WTC11 (cell line): ENCODE measurements around the gene MEX3D. TPM values are rescaled to one million over a fixed set of nuclear protein-coding genes. Genes with fewer than 3 reads are reported as not detected.

Experiments used
- ATAC-seq: fragments of 200-7000 bp; cut with Tn5 transposase; 2 replicates; pipeline ENCODE4 v1.10.0; 2021; ENCODE audit warnings: mild to moderate bottlenecking, moderate library complexity
- CTCF ChIA-PET: fragments of 300-600 bp; sonication (Branson Sonifier 250); formaldehyde crosslinking; loops from one replicate; lab custom pipeline; 2021; ENCODE audit warnings: antibody characterized with exemption; lab: Charles Lee
- POLR2A ChIA-PET: fragments of 350-600 bp; sonication (Branson Sonifier 250); formaldehyde crosslinking; loops from one replicate; lab custom pipeline; 2021; ENCODE audit warnings: antibody characterized with exemption; lab: Charles Lee
- DNase-seq: peaks from one replicate; pipeline ENCODE4 v3.0.0; 2021; ENCODE audit warnings: low spot score
- H3K27ac Mint-ChIP-seq: 2 replicates; pipeline ENCODE4 v1.8.0; 2021; ENCODE audit warnings: mixed read lengths
- H3K27me3 Mint-ChIP-seq: 2 replicates; pipeline ENCODE4 v1.8.0; 2021; ENCODE audit warnings: low read depth, mild to moderate bottlenecking, moderate library complexity, mixed read lengths
- H3K36me3 Mint-ChIP-seq: 2 replicates; pipeline ENCODE4 v1.8.0; 2021; ENCODE audit warnings: mixed read lengths
- H3K4me1 Mint-ChIP-seq: 2 replicates; pipeline ENCODE4 v1.8.0; 2022; ENCODE audit warnings: mixed read lengths
- H3K4me3 Mint-ChIP-seq: 2 replicates; pipeline ENCODE4 v1.8.0; 2021; ENCODE audit warnings: mild to moderate bottlenecking, moderate library complexity, mixed read lengths
- H3K9me3 Mint-ChIP-seq: 2 replicates; pipeline ENCODE4 v1.8.0; 2021; ENCODE audit warnings: mixed read lengths
- ARID4B ChIP-seq: sonication (generic); formaldehyde crosslinking; IDR thresholded peaks from 2 replicates; pipeline ENCODE4 v1.8.0; 2023; ENCODE audit warnings: missing genetic modification reagents, mild to moderate bottlenecking, borderline replicate concordance
- ATF2 ChIP-seq: sonication (generic); formaldehyde crosslinking; IDR thresholded peaks from 2 replicates; pipeline ENCODE4 v1.8.1; 2022; ENCODE audit warnings: low read depth, missing genetic modification reagents, borderline replicate concordance
- CREB1 ChIP-seq: sonication (generic); formaldehyde crosslinking; IDR thresholded peaks from 2 replicates; pipeline ENCODE4 v1.8.0; 2023; ENCODE audit warnings: mild to moderate bottlenecking, missing genetic modification reagents
- E2F1 ChIP-seq: sonication (generic); formaldehyde crosslinking; IDR thresholded peaks from 2 replicates; pipeline ENCODE4 v1.8.0; 2022; ENCODE audit warnings: mild to moderate bottlenecking, missing genetic modification reagents
- E2F5 ChIP-seq: sonication (generic); formaldehyde crosslinking; IDR thresholded peaks from 2 replicates; pipeline ENCODE4 v1.8.1; 2022; ENCODE audit warnings: mild to moderate bottlenecking, moderate library complexity, missing genetic modification reagents
- ELF4 ChIP-seq: sonication (generic); formaldehyde crosslinking; IDR thresholded peaks from 2 replicates; pipeline ENCODE4 v1.8.1; 2022; ENCODE audit warnings: low read depth, mild to moderate bottlenecking, moderate library complexity, missing genetic modification reagents
- ERG ChIP-seq: fragments of 250-450 bp; sonication (Bioruptor Pico); IDR thresholded peaks from 2 replicates; pipeline ENCODE4 v1.8.0; 2021; ENCODE audit warnings: mild to moderate bottlenecking
- GABPB1 ChIP-seq: sonication (generic); formaldehyde crosslinking; IDR thresholded peaks from 2 replicates; pipeline ENCODE4 v1.8.1; 2023; ENCODE audit warnings: mild to moderate bottlenecking, missing genetic modification reagents
- IRF1 ChIP-seq: sonication (generic); formaldehyde crosslinking; IDR thresholded peaks from 2 replicates; pipeline ENCODE4 v1.8.0; 2023; ENCODE audit warnings: missing genetic modification reagents
- JUN ChIP-seq: sonication (generic); formaldehyde crosslinking; IDR thresholded peaks from 2 replicates; pipeline ENCODE4 v1.8.0; 2023; ENCODE audit warnings: mild to moderate bottlenecking, missing genetic modification reagents
- KAT7 ChIP-seq: sonication (generic); formaldehyde crosslinking; IDR thresholded peaks from 2 replicates; pipeline ENCODE4 v1.8.1; 2023; ENCODE audit warnings: missing genetic modification reagents, mild to moderate bottlenecking, borderline replicate concordance
- NR1H2 ChIP-seq: sonication (generic); formaldehyde crosslinking; IDR thresholded peaks from 2 replicates; pipeline ENCODE4 v1.9.0; 2021; ENCODE audit warnings: mild to moderate bottlenecking, moderate library complexity, missing genetic modification reagents
- SMAD4 ChIP-seq: sonication (generic); formaldehyde crosslinking; IDR thresholded peaks from 2 replicates; pipeline ENCODE4 v1.8.0; 2022; ENCODE audit warnings: mild to moderate bottlenecking, missing genetic modification reagents
- TEAD1 ChIP-seq: sonication (generic); formaldehyde crosslinking; IDR thresholded peaks from 2 replicates; pipeline ENCODE4 v1.8.0; 2022; ENCODE audit warnings: mild to moderate bottlenecking, missing genetic modification reagents
- TP53 ChIP-seq: sonication (generic); formaldehyde crosslinking; IDR thresholded peaks from 2 replicates; pipeline ENCODE4 v1.8.1; 2023; ENCODE audit warnings: mild to moderate bottlenecking, missing genetic modification reagents
- ZNF281 ChIP-seq: sonication (generic); formaldehyde crosslinking; IDR thresholded peaks from 2 replicates; pipeline ENCODE4 v1.8.0; 2023; ENCODE audit warnings: mild to moderate bottlenecking, missing genetic modification reagents
- ZNF416 ChIP-seq: fragments of 250-450 bp; sonication (Bioruptor Pico); IDR thresholded peaks from 2 replicates; pipeline ENCODE4 v1.9.0; 2021; ENCODE audit warnings: mild to moderate bottlenecking, inconsistent platforms
- ZNF671 ChIP-seq: fragments of 250-450 bp; sonication (Bioruptor Pico); IDR thresholded peaks from 2 replicates; pipeline ENCODE4 v1.8.0; 2021; ENCODE audit warnings: mild to moderate bottlenecking
- total RNA-seq: library from RNA; stranded (reverse); gene quantifications from 3 replicates; pipeline ENCODE4 v1.2.3, GENCODE V29; 2021

The MEX3D gene
- total RNA-seq, 1 experiment from 2014 or later: 69.5 TPM

- Mint-ChIP-seq H3K4me3 (no peak overlapping the region), H3K27ac (peak overlapping the region; percentile 57; the same call in 1 of the 2 replicates), H3K4me1 (no peaks in the 10 kb centered on the region), H3K9me3 (no peaks in the 10 kb centered on the region), H3K27me3 (no peaks in the 10 kb centered on the region), H3K36me3 (peaks cover 57% of the 10 kb centered on the region)
- ATAC-seq (no peak), DNase-seq (no peak)
- TF ChIP-seq E2F1 (CRISPR knock-in tag) (no peak), ELF4 (CRISPR knock-in tag) (no peak), E2F5 (no peak), ZNF416 (CRISPR knock-in tag) (no peak)
- POLR2A ChIA-PET: no interaction called here
- CTCF ChIA-PET: interaction anchor here (0.7 to 1.2 kb wide), 4 partner anchors 11 to 213 kb away, joined by 3 to 4 read pairs (median 4); no protein-coding TSS in a partner anchor
Measured at GRCh38 chr19:1613146-1613545, 45.0 kb upstream of the MEX3D start.

- no peak overlapping the region for H3K4me3 Mint-ChIP-seq
- no peak overlapping the region for H3K27ac Mint-ChIP-seq
- ATAC-seq (no peak), DNase-seq (no peak)
- H3K4me1 Mint-ChIP-seq: no peaks in the 10 kb centered on the region
- H3K9me3 Mint-ChIP-seq: no peaks in the 10 kb centered on the region
- ChIA-PET POLR2A (no interaction called here), CTCF (no interaction called here)
- TF ChIP-seq ERG (CRISPR knock-in tag) (no peak), NR1H2 (no peak), ARID4B (CRISPR knock-in tag) (no peak), CREB1 (no peak)
- H3K27me3 Mint-ChIP-seq: no peaks in the 10 kb centered on the region
- H3K36me3 Mint-ChIP-seq: peaks cover 53% of the 10 kb centered on the region
Measured at GRCh38 chr19:1612114-1613086, 44.3 kb upstream of the MEX3D start.

GRCh38 chr19:1611353-1611752, 43.2 kb upstream of the MEX3D start:
- ATAC-seq: no peak
- H3K27me3 Mint-ChIP-seq: no peaks in the 10 kb centered on the region
- TF ChIP-seq ZNF281 (CRISPR knock-in tag) (no peak), ZNF671 (CRISPR knock-in tag) (no peak), JUN (CRISPR knock-in tag) (no peak), IRF1 (CRISPR knock-in tag) (no peak), SMAD4 (CRISPR knock-in tag) (no peak), KAT7 (CRISPR knock-in tag) (no peak), ATF2 (no peak), TEAD1 (CRISPR knock-in tag) (no peak), TP53 (CRISPR knock-in tag) (no peak), GABPB1 (CRISPR knock-in tag) (no peak)

More at GRCh38 chr19:1611353-1611752, 43.2 kb upstream of the MEX3D start:
- Mint-ChIP-seq H3K9me3 (no peaks in the 10 kb centered on the region), H3K4me1 (peaks cover 4% of the 10 kb centered on the region; the same call in 1 of the 2 replicates), H3K4me3 (no peak overlapping the region), H3K27ac (no peak overlapping the region), H3K36me3 (peaks cover 43% of the 10 kb centered on the region)
- CTCF ChIA-PET: interaction anchor here (0.6 kb wide), 1 partner anchor 65 kb away, joined by 3 read pairs; no protein-coding TSS in a partner anchor
- DNase-seq: no peak
- POLR2A ChIA-PET: no interaction called here
